ENCODE data around the gene RBM22.
A peak's percentile ranks its signal among the peaks of the same experiment; 100 is the strongest.

RBM22 gene

GRCh38 chr5:150703762-150704161, 2.9 kb upstream of the RBM22 start:
- no peak for TF ChIP-seq JUND (IDR thresholded peaks at IDR 0.05; ENCODE audit: low read depth)
- DNase-seq (ENCODE audit: low read depth in 1 of 2, low spot score in 1 of 2), result no peak
- in situ Hi-C loops (cut with HindIII; ENCODE audit: low pct_unique_long_range_greater_than_20kb, low sequenced_read_pairs), result no loop called here

DNA sequence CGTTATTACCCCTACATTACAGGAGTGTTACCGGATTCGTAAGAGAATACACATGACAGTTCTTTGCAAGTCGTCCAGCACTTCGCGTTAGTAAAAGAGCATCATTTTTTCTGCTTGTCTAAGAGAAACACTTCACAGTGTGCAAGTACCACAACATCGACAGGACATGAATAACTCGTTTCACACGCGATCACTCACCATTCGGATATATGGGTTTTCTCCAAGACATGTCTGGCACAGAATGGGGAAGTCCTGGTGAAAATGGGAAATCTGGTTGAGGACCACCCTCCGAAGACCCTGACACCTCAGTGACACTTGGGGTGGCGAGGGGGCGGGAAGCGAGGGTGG, 642 bp downstream of the RBM22 start:
- no peak for TF ChIP-seq JUND (IDR thresholded peaks at IDR 0.05; ENCODE audit: low read depth)
- DNase-seq (ENCODE audit: low read depth in 1 of 2, low spot score in 1 of 2), result no peak
- in situ Hi-C loops (cut with HindIII; ENCODE audit: low pct_unique_long_range_greater_than_20kb, low sequenced_read_pairs), result no loop called here

DNA sequence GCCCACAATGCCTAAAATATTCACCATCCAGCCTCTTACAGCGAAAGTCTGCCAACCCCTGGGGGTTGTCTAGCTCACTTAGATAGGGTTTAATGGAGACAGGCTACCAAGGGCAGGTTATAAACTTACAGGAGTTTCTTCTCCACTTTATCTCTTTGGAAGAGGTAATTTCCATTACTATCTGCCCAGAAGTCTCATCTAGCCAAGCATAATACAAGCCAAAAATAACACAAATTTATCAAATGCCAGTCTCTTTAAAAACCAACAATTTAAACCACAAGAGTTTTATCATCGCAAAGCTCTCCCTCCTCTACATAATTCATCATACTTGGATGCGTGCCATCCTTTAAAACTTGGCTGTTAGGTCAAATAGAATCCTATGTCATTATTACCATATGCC, 6.2 kb downstream of the RBM22 start:
- in situ Hi-C loops (cut with HindIII; ENCODE audit: low pct_unique_long_range_greater_than_20kb, low sequenced_read_pairs), result no loop called here
- no peak for DNase-seq (ENCODE audit: low read depth in 1 of 2, low spot score in 1 of 2)

DNA sequence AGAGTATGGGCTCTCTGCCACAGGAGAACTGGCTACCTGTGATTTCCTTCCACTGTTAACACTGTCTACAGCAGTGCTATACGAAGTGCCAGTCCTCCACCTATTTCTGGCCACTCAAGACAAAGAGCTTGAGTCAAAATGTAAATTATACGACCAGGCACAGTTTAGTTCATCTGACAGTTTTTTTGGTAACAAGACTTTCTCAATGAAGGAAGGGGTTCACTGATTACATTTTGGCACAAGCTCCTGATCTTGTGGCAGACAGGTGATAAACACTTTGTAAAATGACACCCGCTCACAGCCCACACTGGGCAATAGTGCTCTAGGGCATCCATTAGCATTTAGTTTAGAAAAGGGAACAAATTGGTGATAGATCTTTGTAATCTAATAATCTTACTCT, 8.6 kb downstream of the RBM22 start:
- in situ Hi-C loops (cut with HindIII; ENCODE audit: low pct_unique_long_range_greater_than_20kb, low sequenced_read_pairs), result no loop called here
- no peak for DNase-seq (ENCODE audit: low read depth in 1 of 2, low spot score in 1 of 2)
- TF ChIP-seq JUND (IDR thresholded peaks at IDR 0.05; ENCODE audit: low read depth), result no peak

More for the DNA sequence above, 6.2 kb downstream of the RBM22 start:
- TF ChIP-seq JUND (IDR thresholded peaks at IDR 0.05; ENCODE audit: low read depth), result no peak

DNA sequence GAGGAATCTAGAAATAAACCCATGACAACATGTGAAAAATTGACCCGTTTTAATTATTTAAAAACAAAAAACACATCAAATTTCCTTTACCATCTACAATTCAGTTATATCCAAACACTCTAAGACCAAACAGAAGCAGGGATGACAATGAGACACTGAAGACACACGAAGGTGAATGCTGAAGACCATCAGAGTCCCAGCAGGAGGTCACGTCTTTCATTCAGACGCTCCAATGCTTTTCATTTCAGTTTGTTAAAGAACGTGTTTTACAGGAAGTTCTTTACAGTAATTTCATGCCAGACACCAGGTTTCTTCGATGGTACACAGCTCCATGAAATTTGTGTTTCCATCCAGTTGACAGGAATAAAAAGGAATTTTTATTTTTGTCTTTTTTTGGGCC, 10.1 kb downstream of the RBM22 start:
- DNase-seq (ENCODE audit: low read depth in 1 of 2, low spot score in 1 of 2), result no peak
- no peak for TF ChIP-seq JUND (IDR thresholded peaks at IDR 0.05; ENCODE audit: low read depth)
- in situ Hi-C loops (cut with HindIII; ENCODE audit: low pct_unique_long_range_greater_than_20kb, low sequenced_read_pairs), result no loop called here

DNA sequence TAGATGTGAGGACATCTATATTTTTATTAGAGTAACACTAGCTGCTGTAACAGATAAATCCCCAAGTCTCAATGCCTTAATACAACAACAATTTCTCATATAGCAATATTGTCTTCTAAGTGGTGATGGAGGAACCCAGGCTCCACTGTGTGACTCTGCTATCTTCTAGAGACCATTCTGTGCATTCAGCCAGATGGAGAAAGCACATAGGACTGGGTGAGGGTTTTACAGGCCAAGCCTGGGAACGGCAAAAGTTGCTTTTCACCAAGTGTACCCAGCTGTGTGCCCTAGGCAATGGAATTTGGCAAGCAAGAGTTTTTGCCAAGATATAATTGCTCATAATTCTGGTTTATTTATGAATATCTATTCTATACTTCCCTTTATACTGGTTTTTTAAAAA, 11.7 kb downstream of the RBM22 start:
- in situ Hi-C loops (cut with HindIII; ENCODE audit: low pct_unique_long_range_greater_than_20kb, low sequenced_read_pairs), result no loop called here
- TF ChIP-seq JUND (IDR thresholded peaks at IDR 0.05; ENCODE audit: low read depth), result no peak
- DNase-seq (ENCODE audit: low read depth in 1 of 2, low spot score in 1 of 2), result peak in 1 of 2 experiments; percentile 38

DNA sequence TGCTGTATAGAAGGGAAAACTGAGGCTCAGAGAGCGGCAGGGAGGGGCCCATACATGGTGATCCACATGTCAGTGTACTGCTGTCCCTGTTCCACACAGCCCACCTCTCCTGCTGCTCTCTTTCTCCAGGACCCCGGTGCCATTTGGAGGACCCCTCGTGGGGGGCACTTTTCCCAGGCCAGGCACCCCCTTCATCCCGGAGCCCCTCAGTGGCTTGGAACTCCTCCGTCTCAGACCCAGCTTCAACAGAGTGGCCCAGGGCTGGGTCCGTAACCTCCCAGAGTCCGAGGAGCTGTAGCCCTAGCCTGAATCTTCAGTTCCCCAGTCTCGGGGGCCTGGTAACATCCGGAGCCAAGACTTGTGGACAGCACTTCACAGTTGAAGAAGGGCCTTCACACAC, 24.3 kb downstream of the RBM22 start:
- no peak for DNase-seq (ENCODE audit: low read depth in 1 of 2, low spot score in 1 of 2)
- in situ Hi-C loops (cut with HindIII; ENCODE audit: low pct_unique_long_range_greater_than_20kb, low sequenced_read_pairs), result no loop called here
- TF ChIP-seq JUND (IDR thresholded peaks at IDR 0.05; ENCODE audit: low read depth), result no peak

DNA sequence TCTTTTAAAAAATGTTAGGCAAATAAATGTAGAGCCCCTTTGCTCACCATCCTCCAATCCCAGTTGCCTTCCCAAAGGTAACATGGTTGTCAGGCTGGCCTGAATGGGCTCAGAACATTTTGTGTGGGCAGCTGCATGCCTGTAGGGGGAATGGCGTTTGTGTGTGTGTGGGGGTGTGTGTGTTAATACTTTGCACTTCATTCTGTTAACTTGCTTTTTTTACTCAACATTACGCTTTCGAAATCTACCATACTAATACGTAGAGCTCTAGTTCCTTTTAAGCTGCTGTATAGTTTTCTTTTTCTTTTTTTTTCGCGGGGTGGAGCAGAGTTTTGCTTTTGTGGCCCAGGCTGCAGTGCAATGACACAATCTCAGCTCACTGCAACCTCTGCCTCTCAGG, 25.8 kb downstream of the RBM22 start:
- in situ Hi-C loops (cut with HindIII; ENCODE audit: low pct_unique_long_range_greater_than_20kb, low sequenced_read_pairs), result no loop called here
- DNase-seq (ENCODE audit: low read depth in 1 of 2, low spot score in 1 of 2), result no peak
- no peak for TF ChIP-seq JUND (IDR thresholded peaks at IDR 0.05; ENCODE audit: low read depth)

DNA sequence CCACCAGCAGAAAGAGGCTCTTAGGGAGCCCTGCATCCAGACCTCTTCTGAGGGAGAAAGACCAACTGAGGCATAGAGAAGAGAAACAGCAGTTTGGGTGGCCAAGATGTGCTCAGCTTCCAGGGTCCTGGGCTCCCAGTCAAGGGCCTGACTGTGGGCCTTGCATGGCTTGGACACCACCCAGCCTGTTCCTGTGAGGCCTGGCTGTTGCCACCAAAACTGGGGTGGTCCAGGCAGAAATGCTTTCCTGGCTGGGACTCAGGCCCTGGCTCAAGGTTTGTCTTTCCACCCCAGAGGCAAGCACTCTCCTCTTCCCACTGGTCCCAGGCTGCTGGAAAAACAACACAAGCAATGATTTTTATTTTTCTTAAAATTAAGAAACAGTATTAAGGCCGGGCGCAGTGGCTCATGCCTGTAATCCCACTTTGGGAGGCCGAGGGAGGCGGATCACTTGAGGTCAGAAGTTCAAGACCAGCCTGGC, 26.5 kb downstream of the RBM22 start:
- no peak for DNase-seq (ENCODE audit: low read depth in 1 of 2, low spot score in 1 of 2)
- TF ChIP-seq JUND (IDR thresholded peaks at IDR 0.05; ENCODE audit: low read depth), result no peak
- in situ Hi-C loops (cut with HindIII; ENCODE audit: low pct_unique_long_range_greater_than_20kb, low sequenced_read_pairs), result no loop called here

GRCh38 chr5:150672884-150673275, 28.0 kb downstream of the RBM22 start:
- TF ChIP-seq JUND (IDR thresholded peaks at IDR 0.05; ENCODE audit: low read depth), result no peak
- no peak for DNase-seq (ENCODE audit: low read depth in 1 of 2, low spot score in 1 of 2)
- in situ Hi-C loops (cut with HindIII; ENCODE audit: low pct_unique_long_range_greater_than_20kb, low sequenced_read_pairs), result no loop called here

GRCh38 chr5:150672237-150672883, 28.5 kb downstream of the RBM22 start:
- TF ChIP-seq JUND (IDR thresholded peaks at IDR 0.05; ENCODE audit: low read depth), result no peak
- peak; percentile 65 to 73 for DNase-seq (ENCODE audit: low read depth in 1 of 2, low spot score in 1 of 2)
- in situ Hi-C loops (cut with HindIII; ENCODE audit: low pct_unique_long_range_greater_than_20kb, low sequenced_read_pairs), result no loop called here

DNA sequence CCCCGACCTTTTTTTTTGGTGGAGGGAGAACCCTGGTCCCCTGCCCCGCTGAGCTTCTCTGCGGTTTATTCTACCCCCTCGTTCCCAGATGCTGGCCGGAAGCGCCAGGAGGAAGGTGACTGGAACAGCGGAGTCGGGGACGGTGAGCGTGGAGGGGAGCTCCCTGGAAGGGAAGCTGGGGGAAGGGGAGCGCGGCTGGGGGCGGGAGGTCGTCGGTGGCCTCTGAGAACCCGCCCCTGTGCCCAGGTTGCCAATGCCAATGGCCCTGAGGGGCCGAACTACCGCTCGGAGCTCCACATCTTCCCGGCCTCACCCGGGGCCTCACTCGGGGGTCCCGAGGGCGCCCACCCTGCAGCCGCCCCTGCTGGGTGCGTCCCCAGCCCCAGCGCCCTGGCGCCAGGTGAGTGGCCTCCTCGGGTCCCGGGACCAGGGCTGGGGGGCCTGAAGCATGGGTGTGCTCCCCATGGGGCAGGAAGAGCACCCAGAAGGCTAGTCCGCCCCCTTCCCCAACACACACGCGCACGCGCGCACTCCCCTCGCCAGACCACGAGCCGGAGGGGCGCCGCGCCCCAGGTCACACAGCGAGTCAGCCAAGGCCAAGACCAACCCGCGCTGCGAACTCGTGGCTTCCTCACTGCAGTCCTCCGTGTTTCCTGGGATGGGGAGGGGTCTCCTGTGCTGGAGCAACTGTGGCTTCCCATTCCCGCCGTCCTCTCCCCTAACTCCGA, 29.2 kb downstream of the RBM22 start:
- DNase-seq (ENCODE audit: low read depth in 1 of 2, low spot score in 1 of 2), result no peak
- in situ Hi-C loops (cut with HindIII; ENCODE audit: low pct_unique_long_range_greater_than_20kb, low sequenced_read_pairs), result no loop called here
- TF ChIP-seq JUND (IDR thresholded peaks at IDR 0.05; ENCODE audit: low read depth), result no peak

DNA sequence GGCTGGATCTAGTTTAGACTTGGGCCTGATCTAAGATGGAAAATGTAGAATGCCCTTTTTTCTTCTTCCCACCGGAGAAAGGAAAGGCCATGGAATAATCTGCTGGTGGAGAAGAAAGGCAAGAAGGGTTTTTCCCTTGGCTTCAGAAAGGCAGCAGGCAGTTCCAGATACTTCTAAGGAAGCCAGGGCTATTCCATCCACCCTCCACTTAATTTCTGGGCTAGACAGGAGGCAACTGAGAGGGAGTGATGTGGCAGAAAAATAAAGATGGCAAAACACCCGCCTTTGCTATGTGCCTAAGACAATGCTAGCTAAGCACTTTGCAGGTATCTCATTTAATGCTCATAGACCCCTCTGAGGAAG, 29.9 kb downstream of the RBM22 start:
- TF ChIP-seq JUND (IDR thresholded peaks at IDR 0.05; ENCODE audit: low read depth), result no peak
- in situ Hi-C loops (cut with HindIII; ENCODE audit: low pct_unique_long_range_greater_than_20kb, low sequenced_read_pairs), result no loop called here
- DNase-seq (ENCODE audit: low read depth in 1 of 2, low spot score in 1 of 2), result no peak

All from T47D (cell line).